Measurements from ENCODE around the gene CBARP.
A peak's percentile ranks its signal among the peaks of the same experiment; 100 is the strongest.

CBARP gene, protein sequence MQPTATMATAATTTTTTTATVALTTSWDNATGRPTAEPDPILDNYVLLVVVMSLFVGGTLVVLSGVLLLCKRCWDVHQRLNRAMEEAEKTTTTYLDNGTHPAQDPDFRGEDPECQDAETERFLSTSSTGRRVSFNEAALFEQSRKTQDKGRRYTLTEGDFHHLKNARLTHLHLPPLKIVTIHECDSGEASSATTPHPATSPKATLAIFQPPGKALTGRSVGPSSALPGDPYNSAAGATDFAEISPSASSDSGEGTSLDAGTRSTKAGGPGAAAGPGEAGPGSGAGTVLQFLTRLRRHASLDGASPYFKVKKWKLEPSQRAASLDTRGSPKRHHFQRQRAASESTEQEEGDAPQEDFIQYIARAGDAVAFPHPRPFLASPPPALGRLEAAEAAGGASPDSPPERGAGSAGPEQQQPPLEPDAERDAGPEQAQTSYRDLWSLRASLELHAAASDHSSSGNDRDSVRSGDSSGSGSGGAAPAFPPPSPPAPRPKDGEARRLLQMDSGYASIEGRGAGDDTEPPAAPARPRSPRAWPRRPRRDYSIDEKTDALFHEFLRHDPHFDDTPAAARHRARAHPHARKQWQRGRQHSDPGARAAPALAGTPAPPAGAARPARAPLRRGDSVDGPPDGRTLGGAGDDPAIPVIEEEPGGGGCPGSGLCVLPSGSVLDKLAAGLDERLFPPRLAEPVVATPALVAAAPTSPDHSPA

DNA sequence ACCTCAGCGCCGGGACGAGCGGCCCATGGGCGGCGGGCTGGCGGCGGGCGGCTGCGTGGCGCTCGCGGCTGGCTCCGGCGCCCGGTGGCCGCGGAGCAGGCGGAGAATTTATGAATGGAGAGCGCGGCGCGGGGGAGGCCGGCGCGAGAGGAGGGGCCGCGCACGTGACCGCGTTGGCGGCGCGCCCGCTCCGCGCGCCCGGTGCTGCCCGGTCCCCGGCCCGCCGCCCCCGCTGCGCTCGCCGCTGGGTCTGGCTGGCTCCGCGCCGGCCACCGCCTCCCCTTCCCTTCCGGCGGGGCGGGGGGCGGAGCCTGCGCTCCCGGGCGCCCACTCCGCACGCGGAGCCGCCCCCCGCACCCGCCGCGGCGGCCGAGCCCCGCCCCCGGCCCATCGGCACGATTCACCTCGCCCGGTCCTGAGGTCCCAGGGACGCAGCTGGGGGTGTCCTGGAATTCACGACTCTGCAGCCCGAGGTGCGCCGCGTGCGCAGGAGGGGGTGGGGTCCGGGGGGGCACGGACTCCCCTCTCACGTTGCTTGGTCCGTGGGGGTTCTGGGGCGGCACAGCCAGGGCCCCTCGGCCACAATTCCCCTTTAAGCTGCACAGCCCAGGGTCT lies at the start of gene CBARP:
Gene CBARP (minus strand): TSS at position 252 of the 615 bp plus-strand sequence. CDS start 1,905 bp downstream, outside the sequence.
- DNase-seq: peak; percentile 16

DNA sequence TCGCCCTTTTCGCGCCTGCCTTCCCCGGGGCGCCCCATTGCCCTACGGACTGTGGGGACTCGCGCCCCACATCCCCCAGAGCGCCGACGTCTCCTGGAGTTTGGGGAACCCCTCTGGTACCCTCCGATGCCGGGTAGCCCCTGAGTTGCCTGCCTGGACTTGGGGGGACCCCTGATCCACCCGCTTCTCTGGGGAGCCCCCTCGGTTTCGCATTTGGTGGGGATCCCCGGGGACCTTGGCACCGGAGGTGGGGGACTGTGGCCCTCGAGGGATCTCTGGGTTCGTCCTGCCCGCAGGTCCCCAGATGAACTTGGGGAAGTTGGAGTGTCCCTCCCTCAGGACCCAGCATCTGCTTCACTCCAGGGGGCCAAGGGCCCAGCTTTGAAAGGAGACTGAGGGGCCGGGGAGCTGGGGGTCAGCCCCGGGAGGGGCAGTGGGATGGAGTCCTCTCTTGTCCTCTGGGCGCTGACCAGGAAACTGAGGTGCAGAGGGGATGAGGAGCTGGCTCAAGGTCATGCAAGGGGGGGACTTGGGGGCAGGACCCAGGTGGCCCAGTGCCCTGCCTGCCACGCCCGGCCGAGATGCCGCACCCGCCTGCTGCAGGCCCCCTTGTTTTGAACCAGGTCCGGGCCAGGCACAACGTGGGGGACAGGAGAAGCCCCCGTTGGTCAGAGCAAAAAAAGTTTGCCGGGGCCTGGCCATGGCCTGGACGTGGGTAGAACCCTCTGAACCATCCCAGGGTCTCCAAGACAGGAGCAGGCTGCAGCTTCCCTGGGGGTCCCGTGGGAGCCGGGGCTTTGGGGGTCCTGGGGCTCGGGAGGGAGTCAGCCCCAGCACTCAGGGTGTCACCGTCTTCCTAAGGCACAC lies 48.9 kb upstream of the CBARP start:
- no peak for DNase-seq

DNA sequence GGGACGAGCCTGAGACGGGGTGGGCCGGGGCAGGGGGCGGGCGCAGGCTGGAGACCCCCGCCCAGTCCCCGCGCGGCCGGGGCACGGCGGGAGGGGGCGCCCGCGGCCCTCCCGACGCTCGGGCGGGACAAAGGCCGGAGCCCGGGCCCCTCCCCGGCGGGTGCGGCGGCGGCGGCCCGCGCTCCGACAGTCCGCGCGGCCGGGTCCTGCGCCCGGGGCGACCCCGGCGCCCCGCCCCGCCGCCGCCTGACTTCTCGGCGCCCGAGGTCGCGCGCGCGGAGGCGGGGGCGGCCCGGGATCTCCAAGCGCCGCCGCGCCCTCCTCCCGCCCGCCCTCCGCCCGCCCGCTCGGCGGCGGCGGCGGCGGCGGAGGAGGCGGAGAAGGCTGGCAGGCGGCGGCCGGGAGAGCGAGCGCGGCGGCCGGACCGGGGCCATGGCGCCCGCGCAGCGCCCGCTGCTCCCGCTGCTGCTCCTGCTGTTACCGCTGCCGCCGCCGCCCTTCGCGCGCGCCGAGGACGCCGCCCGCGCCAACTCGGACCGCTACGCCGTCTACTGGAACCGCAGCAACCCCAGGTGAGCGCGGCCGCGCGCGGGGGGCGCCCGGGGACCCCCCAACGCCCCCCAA lies 48.0 kb upstream of the CBARP start, which contains the start of gene EFNA2:
Gene EFNA2 (plus strand): TSS at position 137 of the 624 bp plus-strand sequence. CDS start 296 bp downstream, at position 433.
- no peak for DNase-seq

DNA sequence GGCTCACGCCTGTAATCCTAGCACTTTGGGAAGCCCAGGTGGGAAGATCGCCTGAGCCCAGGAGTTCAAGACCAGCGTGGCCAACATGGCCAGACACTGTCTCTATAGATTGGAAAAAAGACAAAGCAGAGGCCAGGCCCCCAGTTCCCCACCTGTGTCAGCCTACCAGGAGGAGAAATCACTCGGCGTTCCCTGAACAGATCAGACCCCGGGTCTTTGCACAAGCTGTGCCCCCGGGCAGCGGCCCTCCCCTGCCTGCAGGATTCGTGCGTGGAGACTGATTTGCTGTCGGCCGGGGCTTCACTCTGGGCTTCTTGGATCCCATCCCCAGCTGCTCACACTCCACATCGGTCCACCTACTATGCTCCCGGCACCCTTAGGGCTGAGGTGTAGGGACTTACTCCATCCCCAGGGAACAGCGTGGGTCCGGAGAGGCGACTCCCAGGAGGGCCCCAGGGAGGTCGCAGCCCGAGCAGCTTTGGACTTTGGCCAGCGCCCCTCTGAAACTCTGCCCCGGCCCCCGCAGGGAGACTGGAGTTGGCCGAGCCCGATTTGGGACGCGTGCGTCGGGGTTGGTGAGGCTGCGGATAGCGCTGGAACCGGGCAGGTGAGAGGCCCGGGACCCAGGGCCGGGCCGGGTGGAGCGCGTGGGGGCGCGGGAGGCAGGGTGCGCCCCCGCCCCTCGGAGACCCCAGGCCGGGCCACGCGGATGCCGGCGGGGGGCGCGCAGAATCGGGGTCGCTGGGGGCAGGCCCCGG lies 47.4 kb upstream of the CBARP start:
- DNase-seq: no peak

DNA sequence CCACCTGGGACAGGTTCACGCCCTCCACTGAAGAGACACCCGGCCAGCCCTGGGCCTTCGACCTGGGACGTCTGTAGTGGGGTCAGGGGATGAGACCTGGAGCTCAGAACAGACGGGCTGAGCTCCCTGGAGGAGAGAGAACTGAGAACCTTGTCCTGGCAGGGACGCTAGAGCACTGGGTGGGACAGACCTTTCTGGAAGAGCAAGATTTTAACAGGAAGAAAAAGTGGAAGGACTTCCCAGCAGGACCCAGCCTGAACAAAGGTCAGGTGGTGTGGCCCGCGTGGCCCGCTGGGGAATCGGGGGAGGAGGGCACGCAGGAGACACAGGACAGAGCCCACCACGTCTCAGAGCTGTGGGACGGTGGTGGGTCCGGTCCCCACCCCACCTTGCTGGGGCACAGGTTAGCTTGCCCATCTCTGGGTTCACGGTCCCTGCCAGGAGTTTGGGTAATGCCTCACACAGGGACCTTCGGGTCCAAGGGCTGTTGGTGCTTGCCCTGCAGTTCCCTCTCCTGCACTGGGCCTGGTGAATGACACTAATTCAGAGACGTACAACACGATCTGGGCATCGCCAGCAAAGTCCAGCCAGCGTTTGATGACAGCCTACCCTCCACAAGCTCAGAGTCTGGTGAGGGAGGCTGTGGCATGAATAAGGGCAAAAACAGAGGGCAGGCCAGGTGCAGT lies 46.6 kb upstream of the CBARP start:
- no peak for DNase-seq

DNA sequence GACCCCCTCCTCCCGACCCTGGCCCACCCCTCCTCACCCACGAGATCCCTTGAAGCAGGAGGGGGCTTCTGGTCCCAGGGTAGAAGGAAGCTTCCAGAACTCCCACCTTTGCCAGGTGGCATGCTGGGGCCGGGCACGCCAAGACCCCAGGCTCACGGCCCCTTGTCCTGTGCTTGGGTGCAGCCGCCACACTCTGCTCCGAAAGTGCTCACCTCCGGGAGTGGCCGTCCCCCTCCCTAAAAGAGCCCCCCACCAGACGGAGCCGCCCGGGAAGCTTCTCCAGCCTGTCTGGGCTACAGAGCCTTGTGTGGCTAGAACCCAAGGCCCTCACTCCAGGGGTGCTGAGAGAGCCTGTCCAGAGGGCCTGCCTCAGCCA lies 46.1 kb upstream of the CBARP start:
- no peak for DNase-seq

DNA sequence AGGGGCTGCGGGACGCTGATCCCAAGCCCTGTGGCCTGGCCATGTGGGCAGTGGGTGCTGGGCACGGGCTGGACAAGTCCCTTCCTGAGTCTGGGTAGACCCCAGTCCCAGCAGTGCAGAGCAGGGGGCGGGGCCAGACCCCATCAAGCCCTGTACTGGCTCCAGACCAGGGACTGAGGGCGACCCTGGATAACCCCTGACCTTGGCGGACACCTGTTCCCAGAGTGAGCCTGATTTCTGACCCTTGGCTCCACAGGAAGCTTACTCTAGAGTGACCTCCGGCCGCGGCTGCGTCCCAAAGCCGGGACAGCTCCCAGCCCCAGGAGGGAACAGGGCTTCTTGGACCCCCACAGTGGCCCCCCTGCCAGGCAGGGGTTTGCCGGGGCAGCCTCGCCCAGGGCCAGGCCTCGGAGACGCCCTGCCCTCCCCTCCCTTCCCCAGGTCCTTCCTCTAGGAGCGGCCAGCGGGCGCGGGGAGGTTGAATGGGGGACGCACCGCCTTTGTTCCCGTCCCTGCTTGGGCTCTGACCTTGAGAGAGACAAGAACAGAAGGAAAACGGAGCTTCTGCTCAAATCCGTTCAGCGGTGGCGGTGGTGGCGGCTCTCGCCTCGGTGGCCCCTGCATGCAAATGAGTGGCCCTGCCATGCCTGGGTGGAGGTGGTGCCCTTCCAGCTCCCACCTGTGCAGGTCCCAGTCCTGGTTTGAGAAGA lies 45.6 kb upstream of the CBARP start:
- DNase-seq: no peak

DNA sequence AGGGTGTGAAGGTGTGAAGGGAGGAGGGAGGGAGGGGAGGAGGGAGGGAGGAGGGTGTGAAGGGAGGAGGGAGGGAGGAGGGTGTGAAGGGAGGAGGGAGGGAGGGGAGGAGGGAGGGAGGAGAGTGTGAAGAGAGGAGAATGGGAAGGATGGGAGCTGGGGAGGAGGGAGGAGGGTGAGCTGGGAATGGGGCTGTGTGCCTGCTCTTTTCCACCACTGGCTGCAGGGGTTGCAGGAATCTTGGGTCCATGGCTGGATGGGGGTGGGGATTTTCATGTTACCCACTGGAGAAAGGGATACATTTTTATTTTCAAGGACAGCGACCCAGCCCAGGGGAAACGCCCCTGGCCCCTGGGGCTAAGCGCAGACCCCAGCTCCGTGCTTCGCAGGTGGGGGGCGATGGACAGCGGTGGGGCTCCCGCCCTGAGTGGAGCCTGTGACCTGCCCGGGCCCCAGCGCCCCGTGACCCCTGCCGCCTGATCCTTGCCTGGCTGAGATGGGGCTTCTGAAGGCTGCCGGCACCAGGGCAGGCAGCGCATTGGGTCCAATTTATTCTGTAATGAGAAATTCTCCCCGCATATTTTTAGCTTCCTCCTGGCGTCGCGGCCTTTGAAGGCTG lies 44.9 kb upstream of the CBARP start:
- no peak for DNase-seq

DNA sequence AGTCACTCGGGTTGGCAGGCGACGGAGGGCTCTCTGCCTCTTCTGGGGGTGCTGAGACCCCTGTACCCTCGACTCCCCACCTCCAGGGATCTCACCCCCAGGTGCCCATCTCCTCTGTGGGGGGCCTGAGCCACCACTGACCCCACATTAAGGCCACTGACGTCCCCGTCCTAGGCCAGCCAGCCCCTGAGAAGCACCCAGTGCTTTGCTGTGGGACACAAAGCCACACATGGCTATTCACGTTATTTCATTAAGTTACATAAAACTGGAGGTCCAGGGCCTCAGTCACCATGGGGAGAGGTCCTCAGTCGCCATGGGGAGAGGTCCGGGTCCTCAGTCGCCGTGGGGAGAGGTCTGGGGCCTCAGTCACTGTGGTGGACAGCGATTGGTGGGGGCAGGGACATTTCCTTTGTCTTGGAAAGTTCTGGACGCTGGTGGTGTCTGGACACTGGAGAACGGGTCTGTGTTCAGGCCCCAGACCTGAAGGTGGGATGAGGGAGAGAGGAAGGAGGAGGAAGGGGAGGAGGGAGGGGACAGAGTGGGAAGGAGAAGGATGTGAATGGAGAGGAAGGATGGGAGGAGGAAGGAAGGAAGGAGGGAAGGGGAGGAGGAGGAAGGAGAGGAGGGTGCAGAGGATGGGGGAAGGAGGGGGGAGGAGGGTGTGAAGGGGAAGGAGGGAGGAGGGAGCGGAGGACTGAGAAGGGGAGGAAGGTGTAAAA lies 43.9 kb upstream of the CBARP start:
- no peak for DNase-seq

DNA sequence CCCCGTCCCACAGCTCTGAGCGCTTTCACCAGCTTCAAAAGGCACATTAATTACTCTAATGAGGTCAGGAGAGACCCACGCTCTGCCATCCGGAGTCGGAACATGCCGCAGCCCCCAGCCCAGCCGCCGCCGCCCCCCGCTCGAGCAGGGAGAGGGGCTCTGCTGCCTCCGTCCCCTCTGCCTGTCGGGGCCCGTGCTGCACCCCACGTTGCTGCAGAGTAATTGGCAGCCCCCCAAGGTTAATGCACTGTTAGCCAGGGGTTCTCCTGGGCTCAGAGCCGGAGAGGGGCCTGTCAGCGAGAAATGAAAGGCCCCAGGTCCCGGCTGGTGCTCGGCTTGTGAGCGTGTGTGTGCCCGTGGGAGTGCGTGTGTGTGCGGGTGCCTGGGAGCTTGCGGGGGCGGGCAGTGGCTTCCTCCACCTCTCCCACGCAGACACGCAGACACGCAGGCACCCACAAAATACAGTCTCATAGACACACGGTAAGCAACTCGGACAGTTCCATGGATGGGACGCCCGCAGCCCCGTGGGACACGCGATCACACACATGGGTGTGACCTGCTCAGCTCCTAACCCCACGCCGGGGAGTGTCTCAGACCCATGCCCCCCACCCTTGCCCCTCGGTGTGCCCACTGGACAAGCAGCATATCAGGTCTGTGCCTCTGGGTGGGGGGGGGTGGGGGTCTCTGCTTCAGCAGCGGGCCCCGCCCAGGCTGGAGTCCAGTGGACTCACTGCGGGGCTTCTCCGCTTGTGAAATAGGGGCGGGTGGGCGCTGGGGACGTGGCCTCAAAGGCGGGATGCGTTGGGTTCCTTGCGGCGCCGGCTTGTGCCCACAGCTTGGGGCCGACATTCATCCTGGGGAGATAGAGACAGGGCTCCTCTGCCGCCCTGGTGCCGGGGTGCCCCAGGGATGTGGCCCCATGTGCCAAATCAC lies 43.1 kb upstream of the CBARP start:
- DNase-seq: no peak

DNA sequence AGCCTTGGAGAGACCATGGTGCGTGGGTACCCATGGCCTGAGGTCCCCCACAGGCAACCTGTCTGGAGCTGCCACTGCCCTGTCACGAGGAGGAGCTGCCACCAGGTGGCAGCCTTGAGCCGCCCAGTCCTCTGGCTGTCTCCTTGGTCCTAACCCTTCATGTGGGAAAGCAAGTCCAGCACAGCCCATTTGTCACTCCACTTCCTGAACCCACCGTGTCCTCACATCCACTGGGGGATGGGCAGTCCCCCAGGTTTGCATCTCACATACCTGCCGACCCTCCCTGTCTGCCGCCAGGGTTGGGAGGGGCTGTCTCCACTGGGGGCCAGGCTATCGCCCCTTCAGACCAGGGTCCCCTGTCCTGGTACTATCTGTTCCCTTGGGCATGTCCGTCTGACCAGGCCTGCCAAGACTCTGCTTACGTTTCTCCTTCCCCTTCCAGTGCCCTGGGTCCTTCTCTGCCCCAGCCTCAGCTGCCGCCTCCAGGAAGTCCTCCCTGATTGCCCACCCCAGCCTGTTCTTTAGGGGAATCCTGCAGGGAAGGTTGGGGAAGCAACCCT lies 42.1 kb upstream of the CBARP start:
- peak; percentile 53 for DNase-seq

DNA sequence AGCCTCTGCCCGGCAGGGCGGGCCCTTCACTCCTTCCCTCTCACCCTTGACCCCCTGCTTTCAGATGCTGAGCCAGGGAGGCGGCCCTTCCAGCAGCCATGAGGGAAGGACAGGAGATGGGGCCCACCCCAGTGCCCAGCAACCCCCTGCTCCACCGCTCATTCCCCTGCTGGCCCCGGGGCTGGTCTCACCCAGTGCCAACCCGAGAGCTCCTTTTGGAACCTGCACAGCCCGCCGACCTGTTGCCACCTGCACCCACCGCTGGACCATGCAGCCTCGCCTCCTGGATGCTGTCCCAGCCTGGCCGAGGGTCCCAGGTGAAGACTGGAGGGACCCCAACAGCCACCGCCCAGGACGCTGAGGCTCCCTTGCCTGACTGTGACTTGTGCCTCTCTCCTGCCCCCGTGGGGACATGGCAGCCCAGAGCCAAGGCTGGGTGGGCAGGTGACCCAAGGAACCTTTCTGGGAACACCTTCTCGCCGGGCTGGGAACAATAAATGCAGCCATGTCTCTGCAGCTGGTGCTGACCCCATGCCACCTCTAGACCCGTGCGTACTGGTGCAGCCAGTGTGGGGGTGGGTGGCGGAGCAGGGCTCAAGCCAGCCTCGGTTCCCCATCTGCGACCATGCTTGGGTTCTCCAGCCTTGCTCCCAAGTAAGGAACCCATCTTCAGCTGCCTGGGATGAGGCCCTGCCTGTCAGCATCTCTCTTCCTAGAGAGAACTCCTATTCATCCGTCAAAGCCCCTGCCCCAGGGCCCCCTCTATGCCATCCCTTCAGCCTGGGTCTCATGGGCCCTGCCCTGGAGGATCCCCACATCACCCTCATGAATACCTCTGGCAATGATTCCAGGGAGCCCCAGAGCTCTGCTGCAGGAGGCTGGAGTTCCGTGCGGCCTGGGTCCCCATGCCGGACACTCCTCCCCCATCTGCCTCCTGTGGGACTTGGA lies 41.2 kb upstream of the CBARP start:
- DNase-seq: no peak

DNA sequence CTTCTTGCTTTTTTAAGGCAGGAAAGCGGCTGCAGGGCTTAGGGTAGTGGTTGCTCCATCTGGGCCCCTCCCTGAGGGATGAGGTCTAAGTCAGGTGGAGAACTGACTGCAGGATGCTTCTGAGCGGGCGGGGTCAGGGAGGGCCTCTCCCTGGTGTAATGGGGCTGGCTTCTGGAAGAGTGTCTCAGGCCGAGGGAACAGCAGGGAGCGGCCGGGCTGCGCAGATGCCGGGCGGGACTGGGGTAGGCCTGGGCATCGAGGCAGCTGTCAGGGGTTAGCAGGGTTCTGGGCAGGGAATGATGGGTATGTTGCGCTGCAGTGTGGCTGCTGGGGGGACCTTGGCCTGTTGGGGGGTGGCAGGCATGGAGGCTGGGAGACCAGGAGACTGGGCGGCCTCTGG lies 40.3 kb upstream of the CBARP start:
- DNase-seq: no peak

DNA sequence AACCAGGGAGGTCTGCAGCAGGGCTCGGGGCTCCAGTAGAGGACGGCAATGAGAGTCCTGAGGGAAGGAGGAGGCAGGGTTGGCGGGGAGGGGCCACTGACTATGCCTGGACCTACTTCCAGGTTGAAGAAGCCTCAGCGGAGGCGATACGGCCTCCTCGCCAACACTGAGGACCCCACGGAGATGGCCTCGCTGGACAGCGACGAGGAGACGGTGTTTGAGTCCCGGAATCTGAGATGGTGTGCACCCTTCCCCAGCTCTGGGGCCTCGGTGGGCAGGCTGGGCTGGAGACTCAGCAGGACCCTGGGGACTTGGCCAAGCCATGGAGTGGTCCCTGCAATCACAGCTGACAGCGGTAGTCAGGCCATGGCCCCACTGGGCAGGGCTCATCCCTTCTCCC lies 39.3 kb upstream of the CBARP start:
- no peak for DNase-seq

DNA sequence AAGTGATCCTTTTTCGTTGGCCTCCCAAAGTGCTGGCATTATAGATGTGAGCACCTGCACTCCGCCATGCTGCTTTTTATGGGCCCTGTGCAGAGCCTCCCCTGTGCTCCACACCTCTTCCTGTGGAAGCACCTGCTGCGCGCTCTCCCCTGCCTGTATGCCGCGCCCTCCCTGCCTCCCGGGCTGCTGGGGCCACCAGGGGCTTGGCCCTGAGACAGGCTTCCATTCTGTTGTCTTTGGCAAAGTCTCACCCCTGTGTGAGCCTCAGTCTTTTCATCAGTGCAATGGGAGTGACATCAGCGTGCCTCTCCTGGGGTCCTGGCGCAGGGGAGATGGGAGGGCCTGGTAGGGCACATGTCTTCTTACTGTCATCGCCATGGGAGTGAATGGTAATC lies 38.8 kb upstream of the CBARP start:
- DNase-seq: peak; percentile 63

DNA sequence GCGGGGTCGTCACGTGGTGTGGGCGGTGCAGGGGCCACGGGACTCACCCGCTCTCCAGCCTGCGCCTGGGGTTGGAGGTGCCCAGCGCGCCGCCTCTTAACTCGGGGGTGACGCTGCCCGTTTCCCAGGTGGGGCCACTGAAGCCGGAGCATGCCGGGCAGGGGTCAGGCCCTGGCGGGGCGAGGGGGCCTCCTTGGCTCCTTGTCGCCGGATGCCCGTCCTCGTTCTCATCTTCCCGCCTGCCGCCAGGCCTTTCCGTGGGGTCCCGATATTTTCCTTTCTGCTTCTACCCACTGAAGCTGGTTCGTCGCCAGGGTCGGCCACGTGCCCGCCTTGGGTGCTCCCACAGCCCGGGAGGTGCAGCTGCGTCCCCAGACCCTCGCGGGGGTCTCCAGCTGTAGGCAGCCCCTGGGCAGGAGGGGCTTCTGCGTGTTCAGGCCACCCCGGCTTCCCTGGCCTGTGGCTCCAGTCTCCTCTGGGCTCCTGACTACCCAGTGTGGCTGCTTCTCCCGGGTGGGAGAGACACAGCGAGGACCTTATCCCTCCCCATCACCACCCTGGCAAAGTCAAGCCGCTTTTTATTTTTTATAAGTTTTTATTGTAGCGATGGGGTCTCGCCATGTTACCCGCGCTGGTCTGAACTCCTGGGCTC lies 38.3 kb upstream of the CBARP start:
- DNase-seq: no peak
